ENCODE measurements around the gene LRRC39.
A peak's percentile ranks its signal among the peaks of the same experiment; 100 is the strongest.

Gene LRRC39

GRCh38 chr1:100151679-100152078 is 26.4 kb downstream of the LRRC39 start:
- DNase-seq (ENCODE audit: extremely low read depth in 1 of 2, low read depth in 1 of 2): no peak

DNA sequence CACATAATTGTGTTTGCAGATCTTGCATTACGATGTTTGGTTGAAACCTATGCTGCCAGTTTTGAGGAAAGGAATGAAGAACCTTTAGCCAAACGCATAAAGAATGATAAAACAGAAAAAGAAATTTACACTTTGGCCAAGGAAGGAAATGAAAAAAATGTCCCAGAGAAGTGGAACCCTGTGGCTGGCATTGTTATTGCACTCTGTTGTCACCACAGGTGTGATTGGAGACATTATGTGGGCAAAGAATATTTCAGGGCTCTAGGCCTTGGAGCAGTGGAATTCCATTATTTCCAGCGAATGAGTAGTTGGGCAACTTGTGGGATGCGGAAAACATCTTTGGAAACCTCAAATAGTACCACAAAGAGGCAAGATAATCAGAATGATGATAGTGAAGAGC is 30.2 kb downstream of the LRRC39 start:
- no peak for DNase-seq (ENCODE audit: extremely low read depth in 1 of 2, low read depth in 1 of 2)

DNA sequence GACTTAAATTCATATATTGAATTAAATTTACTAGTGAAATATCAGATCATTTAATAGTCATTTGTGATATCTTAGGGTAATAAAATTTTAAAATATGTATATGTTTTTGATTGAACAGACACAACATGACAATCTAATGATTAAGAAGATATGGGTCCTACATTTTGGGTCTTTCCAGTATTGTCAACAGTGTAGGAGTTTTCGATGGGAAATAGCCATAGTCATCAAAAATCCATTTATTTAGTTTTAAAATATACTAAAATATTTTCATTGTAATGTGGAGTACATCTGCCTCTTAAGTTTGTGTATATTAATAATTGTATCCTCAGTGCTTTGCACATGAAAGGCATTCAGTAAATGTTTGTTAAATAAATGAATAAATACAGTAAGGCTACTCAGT is 31.1 kb downstream of the LRRC39 start:
- no peak for DNase-seq (ENCODE audit: extremely low read depth in 1 of 2, low read depth in 1 of 2)

GRCh38 chr1:100145116-100145515 is 32.9 kb downstream of the LRRC39 start:
- no peak for DNase-seq (ENCODE audit: extremely low read depth in 1 of 2, low read depth in 1 of 2)

- no peak for DNase-seq (ENCODE audit: extremely low read depth in 1 of 2, low read depth in 1 of 2)
These were observed 35.7 kb downstream of the LRRC39 start for GRCh38 chr1:100142343-100142742.

DNA sequence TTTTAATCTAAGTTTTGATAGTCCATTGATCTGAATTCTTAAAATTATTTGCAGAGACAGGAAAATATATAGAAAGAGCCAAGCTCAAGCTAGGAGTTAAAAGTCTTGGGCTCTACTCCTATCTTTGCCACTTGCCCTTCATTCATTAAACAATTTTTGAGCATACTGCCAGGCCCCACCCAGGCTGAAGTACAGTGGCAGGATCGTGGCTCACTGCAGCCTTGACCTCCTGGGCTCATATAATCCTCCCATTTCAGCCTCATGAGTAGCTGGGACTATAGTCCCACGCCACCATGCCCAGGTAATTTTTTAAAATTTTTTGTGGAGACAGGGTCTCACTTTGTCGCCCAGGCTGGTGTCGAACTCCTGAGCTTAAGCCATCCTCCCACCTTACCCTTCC is 36.9 kb downstream of the LRRC39 start:
- DNase-seq (ENCODE audit: extremely low read depth in 1 of 2, low read depth in 1 of 2): no peak

GRCh38 chr1:100137602-100138001 is 40.5 kb downstream of the LRRC39 start:
- DNase-seq (ENCODE audit: extremely low read depth in 1 of 2, low read depth in 1 of 2): no peak

- no peak for DNase-seq (ENCODE audit: extremely low read depth in 1 of 2, low read depth in 1 of 2)
These were observed 43.2 kb downstream of the LRRC39 start for GRCh38 chr1:100134872-100135271.

DNA sequence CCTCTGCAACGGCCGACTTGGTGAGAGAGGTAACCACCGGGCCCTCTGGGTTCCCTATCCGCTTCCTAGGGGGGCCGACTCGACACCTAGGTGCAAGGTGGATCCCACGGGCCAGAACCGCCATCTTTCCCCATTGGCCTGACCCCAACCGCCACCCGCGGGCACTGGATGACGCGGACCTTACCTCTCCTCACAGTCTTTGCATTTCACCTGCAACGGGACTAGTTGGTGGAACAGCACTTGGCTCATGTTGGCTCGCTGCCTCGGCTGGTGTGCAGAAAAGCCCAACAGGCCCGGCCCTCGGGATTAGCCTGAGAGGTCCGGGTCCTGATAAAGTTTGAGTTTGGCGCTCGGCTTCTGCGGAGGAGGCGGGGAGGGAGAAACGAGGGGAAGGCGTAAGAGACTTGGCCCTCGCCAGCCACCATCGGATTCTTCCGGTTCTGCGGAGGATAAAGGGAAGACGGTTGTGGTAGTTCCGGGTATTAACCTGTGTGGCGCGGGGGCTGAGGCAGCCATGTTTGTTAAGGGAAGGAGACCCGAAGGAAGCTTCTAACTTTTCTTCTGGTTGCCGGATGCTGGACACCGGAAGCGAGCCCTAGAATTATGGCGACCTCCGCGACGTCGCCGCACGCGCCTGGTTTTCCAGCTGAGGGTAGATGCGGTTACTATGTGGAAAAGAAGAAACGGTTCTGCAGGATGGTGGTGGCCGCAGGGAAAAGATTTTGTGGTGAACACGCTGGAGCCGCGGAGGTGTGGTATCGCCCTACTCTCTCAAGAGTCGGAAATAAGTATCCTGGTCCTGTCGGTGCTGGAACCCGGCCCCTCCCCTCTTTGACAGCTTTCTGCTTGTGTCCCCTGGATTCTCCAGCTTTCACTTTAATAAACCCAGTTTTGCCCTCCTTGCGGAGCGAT is 45.2 kb downstream of the LRRC39 start, which contains the start of the genes SASS6 and TRMT13:
TSS of gene SASS6 (minus strand) at position 365 of the 912 bp plus-strand sequence. CDS start at position 249, 116 bp downstream.
TSS of gene TRMT13 (plus strand) at position 598 of the 912 bp plus-strand sequence. CDS start at position 604, 6 bp downstream.
- DNase-seq (ENCODE audit: extremely low read depth in 1 of 2, low read depth in 1 of 2): peak; percentile 79 to 94

DNA sequence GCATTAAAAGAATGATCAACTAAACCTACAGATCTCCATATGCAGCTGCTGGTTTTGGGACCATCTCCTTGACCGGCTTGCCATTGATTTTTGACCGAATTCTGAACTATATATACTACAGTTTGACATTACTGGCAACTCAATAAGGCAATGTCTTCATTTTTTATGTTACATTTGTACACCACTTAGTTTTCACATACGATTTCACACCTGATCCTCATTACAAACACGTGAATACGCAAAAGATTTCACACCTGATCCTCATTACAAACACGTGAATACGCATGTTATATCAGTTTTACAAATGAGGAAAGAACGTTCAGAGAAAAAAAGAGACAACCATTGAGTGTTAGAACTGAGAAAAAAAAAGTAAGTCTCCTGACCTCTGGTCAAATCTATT is 46.4 kb downstream of the LRRC39 start:
- DNase-seq (ENCODE audit: extremely low read depth in 1 of 2, low read depth in 1 of 2): no peak

DNA sequence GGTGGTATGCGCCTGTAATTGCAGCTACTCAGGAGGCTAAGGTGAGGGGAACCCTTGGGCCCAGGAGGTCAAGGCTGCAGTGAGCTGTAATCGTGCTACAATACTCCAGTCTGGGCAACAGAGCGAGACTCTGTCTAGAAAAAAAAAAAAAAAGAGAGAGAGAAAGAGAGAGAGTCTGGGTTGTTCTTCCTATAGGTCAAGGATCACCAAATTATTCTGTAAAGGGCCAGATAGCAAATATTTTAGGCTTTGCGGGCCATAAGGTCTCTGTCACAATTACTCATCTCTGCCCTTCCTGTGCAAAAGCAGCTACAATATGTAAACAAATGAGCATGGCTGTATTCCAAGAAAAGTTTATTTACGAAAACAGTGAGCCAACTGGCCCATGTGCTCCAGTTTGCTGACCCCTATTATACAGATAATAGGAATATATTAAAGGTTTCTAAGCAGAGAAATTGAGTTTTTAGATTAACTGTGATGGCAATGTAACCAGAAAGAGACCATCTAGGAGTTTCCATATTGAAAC is 47.4 kb downstream of the LRRC39 start:
- no peak for DNase-seq (ENCODE audit: extremely low read depth in 1 of 2, low read depth in 1 of 2)

DNA sequence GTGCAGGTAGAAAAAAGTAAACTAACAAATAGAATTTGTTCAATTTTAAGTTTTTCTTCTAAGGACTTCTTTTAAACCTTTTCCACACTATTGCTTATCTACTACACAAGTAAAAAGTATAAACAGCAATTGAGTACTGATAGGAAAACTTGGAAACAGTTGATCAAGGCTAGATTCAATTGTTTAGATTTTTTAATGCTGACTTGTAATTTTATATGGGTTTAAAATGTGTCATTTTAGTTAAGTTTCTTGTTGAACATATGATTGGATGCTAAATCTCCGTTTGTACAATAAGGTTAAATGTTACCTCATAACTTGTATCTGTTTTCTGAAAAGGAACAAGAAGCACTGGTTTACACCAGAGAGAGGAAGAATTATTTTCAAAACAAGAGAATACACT is 50.8 kb downstream of the LRRC39 start:
- DNase-seq (ENCODE audit: extremely low read depth in 1 of 2, low read depth in 1 of 2): no peak

DNA sequence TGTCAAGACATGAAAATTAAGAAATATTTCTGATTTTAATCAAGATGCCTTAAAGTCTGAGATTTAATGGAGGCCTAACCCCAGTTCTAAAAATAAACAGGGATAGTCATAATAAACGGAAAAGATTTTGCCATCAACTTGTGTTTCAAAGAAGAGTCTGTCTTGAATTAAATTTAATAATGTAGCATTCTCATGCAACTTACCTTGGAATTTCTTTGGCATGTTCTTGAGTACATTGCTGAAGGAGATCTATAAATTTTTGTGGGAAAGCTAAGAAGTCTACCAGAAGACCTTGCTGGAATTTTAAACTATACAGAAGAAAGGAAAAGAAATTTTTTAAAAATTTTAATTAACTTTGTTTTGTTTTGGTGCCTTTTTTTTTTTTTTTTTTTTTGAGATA is 55.9 kb downstream of the LRRC39 start:
- DNase-seq (ENCODE audit: extremely low read depth in 1 of 2, low read depth in 1 of 2): no peak

- no peak for DNase-seq (ENCODE audit: extremely low read depth in 1 of 2, low read depth in 1 of 2)
These were observed 62.5 kb downstream of the LRRC39 start for GRCh38 chr1:100115524-100115923.

- no peak for DNase-seq (ENCODE audit: extremely low read depth in 1 of 2, low read depth in 1 of 2)
These were observed 68.4 kb downstream of the LRRC39 start for GRCh38 chr1:100109554-100110066.

- DNase-seq (ENCODE audit: extremely low read depth in 1 of 2, low read depth in 1 of 2): no peak
These were observed 70.4 kb downstream of the LRRC39 start for GRCh38 chr1:100107696-100108095.

GRCh38 chr1:100101564-100101963 is 76.5 kb downstream of the LRRC39 start:
- no peak for DNase-seq (ENCODE audit: extremely low read depth in 1 of 2, low read depth in 1 of 2)

- DNase-seq (ENCODE audit: extremely low read depth in 1 of 2, low read depth in 1 of 2): no peak
These were observed 77.9 kb downstream of the LRRC39 start for GRCh38 chr1:100100202-100100601.
